SK-N-SH treated with all-trans-retinoic acid at 6 μM for 48 hours (cell line): ENCODE results near the gene CCDC38.

Source experiments
- ATAC-seq: fragments of 200-7000 bp; cut with Tn5 transposase; 3 replicates; pipeline ENCODE4 v1.9.1; 2020; ENCODE audit warnings: mild to moderate bottlenecking, moderate library complexity
- ARNTL ChIP-seq: fragments of 450-650 bp; formaldehyde crosslinking; IDR thresholded peaks from 2 replicates; pipeline ENCODE4 v1.5.0; 2020; ENCODE audit warnings: low read depth, mild to moderate bottlenecking, moderate library complexity, borderline replicate concordance
- ESRRG ChIP-seq: fragments of 250-450 bp; sonication (Bioruptor Pico); IDR thresholded peaks from 2 replicates; pipeline ENCODE4 v1.6.1; 2021; ENCODE audit warnings: mild to moderate bottlenecking
- GLIS3 ChIP-seq: fragments of 250-450 bp; sonication (Bioruptor Pico); IDR thresholded peaks from 2 replicates; pipeline ENCODE4 v1.5.0; 2020; ENCODE audit warnings: mild to moderate bottlenecking, moderate library complexity
- ISL1 ChIP-seq: fragments of 250-450 bp; sonication (Bioruptor Pico); IDR thresholded peaks from 2 replicates; pipeline ENCODE4 v2.1.2; 2022; ENCODE audit warnings: mild to moderate bottlenecking, moderate library complexity
- OSR1 ChIP-seq: fragments of 250-450 bp; sonication (Bioruptor Pico); IDR thresholded peaks from 2 replicates; pipeline ENCODE4 v1.8.0; 2022; ENCODE audit warnings: moderate library complexity, mild to moderate bottlenecking, inconsistent platforms
- PPARA ChIP-seq: fragments of 250-450 bp; sonication (Bioruptor Pico); IDR thresholded peaks from 2 replicates; pipeline ENCODE4 v1.5.0; 2020; ENCODE audit warnings: mild to moderate bottlenecking, borderline replicate concordance
- RARB ChIP-seq: fragments of 250-450 bp; sonication (Bioruptor Pico); IDR thresholded peaks from 2 replicates; pipeline ENCODE4 v1.8.0; 2021; ENCODE audit warnings: mild to moderate bottlenecking, moderate library complexity
- SNAI2 ChIP-seq: fragments of 250-450 bp; sonication (Bioruptor Pico); IDR thresholded peaks from 2 replicates; pipeline ENCODE4 v1.5.0; 2020; ENCODE audit warnings: mild to moderate bottlenecking, moderate library complexity
- TCF4 ChIP-seq: fragments of 250-450 bp; sonication (Bioruptor Pico); IDR thresholded peaks from 2 replicates; pipeline ENCODE4 v1.8.0; 2021; ENCODE audit warnings: mild to moderate bottlenecking, moderate library complexity, borderline replicate concordance
- TOX ChIP-seq: fragments of 250-450 bp; sonication (Bioruptor Pico); IDR thresholded peaks from 2 replicates; pipeline ENCODE4 v1.8.0; 2021; ENCODE audit warnings: mild to moderate bottlenecking, moderate library complexity, borderline replicate concordance
- ZC3H10 ChIP-seq: fragments of 250-450 bp; sonication (Bioruptor Pico); IDR thresholded peaks from 2 replicates; pipeline ENCODE4 v1.5.1; 2021; ENCODE audit warnings: mild to moderate bottlenecking, moderate library complexity
- ZFP3 ChIP-seq: fragments of 250-450 bp; sonication (Bioruptor Pico); IDR thresholded peaks from 2 replicates; pipeline ENCODE4 v1.5.0; 2020; ENCODE audit warnings: mild to moderate bottlenecking, moderate library complexity
- ZFP30 ChIP-seq: fragments of 450-650 bp; formaldehyde crosslinking; IDR thresholded peaks from 2 replicates; pipeline ENCODE4 v1.5.0; 2022; ENCODE audit warnings: mild to moderate bottlenecking, moderate library complexity
- ZNF565 ChIP-seq: fragments of 450-650 bp; formaldehyde crosslinking; conservative IDR thresholded peaks from 2 replicates; pipeline ENCODE4 v1.5.0; 2020; ENCODE audit warnings: low read depth, mild to moderate bottlenecking, moderate library complexity
- ZNF70 ChIP-seq: fragments of 450-650 bp; formaldehyde crosslinking; IDR thresholded peaks from 2 replicates; pipeline ENCODE4 v1.5.0; 2020; ENCODE audit warnings: mild to moderate bottlenecking, moderate library complexity
- ZNF8 ChIP-seq: fragments of 450-650 bp; formaldehyde crosslinking; IDR thresholded peaks from 2 replicates; pipeline ENCODE4 v1.5.0; 2020; ENCODE audit warnings: mild to moderate bottlenecking, moderate library complexity
- TF ChIP-seq, protein P1 (sequence below): fragments of 250-450 bp; sonication (Bioruptor Pico); IDR thresholded peaks from 2 replicates; pipeline ENCODE4 v1.5.1; 2021; ENCODE audit warnings: mild to moderate bottlenecking, moderate library complexity
- TF ChIP-seq, protein P2 (sequence below): fragments of 250-450 bp; sonication (Bioruptor Pico); IDR thresholded peaks from 2 replicates; pipeline ENCODE4 v1.8.0; 2021; ENCODE audit warnings: low read depth, mild to moderate bottlenecking, moderate library complexity, borderline replicate concordance
- TF ChIP-seq, protein P3 (sequence below): fragments of 250-450 bp; sonication (Bioruptor Pico); IDR thresholded peaks from 2 replicates; pipeline ENCODE4 v1.5.0; 2020; ENCODE audit warnings: mild to moderate bottlenecking, moderate library complexity
- TF ChIP-seq, protein P4 (sequence below): fragments of 250-450 bp; sonication (Bioruptor Pico); IDR thresholded peaks from 2 replicates; pipeline ENCODE4 v1.5.1; 2020; ENCODE audit warnings: low read depth, mild to moderate bottlenecking, moderate library complexity
- TF ChIP-seq, protein P5 (sequence below): fragments of 250-450 bp; sonication (Bioruptor Pico); IDR thresholded peaks from 2 replicates; pipeline ENCODE4 v1.8.0; 2020; ENCODE audit warnings: mild to moderate bottlenecking, moderate library complexity, borderline replicate concordance

The CCDC38 gene

DNA sequence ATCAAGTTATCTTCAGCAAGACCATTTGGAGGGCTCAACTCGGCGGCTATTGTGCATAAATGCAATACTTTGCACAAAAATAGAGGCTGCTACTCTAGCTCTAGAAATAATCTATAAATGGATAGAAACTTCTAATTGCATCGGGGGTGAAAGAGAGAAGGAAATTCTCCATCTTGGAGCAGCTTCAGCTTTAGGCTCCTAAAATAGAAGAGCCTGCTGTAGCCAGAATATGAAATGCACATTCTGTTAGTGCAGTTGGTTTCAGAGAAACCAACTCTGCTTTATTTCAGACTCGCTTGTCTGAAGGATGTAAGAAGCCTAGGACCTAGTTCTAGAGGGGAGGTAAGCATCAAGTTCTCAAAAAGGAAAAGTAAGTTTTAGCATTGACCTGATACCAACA is 45.6 kb downstream of the CCDC38 start:
- TF ChIP-seq, protein P1, sequence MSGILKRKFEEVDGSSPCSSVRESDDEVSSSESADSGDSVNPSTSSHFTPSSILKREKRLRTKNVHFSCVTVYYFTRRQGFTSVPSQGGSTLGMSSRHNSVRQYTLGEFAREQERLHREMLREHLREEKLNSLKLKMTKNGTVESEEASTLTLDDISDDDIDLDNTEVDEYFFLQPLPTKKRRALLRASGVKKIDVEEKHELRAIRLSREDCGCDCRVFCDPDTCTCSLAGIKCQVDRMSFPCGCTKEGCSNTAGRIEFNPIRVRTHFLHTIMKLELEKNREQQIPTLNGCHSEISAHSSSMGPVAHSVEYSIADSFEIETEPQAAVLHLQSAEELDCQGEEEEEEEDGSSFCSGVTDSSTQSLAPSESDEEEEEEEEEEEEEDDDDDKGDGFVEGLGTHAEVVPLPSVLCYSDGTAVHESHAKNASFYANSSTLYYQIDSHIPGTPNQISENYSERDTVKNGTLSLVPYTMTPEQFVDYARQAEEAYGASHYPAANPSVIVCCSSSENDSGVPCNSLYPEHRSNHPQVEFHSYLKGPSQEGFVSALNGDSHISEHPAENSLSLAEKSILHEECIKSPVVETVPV (CRISPR knock-in tag), result no peak
- TF ChIP-seq, protein P2, sequence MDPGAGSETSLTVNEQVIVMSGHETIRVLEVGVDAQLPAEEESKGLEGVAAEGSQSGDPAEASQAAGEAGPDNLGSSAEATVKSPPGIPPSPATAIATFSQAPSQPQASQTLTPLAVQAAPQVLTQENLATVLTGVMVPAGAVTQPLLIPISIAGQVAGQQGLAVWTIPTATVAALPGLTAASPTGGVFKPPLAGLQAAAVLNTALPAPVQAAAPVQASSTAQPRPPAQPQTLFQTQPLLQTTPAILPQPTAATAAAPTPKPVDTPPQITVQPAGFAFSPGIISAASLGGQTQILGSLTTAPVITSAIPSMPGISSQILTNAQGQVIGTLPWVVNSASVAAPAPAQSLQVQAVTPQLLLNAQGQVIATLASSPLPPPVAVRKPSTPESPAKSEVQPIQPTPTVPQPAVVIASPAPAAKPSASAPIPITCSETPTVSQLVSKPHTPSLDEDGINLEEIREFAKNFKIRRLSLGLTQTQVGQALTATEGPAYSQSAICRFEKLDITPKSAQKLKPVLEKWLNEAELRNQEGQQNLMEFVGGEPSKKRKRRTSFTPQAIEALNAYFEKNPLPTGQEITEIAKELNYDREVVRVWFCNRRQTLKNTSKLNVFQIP (CRISPR knock-in tag), result no peak
- no peak for TF ChIP-seq PPARA
- no peak for TF ChIP-seq SNAI2 (CRISPR knock-in tag)
- TF ChIP-seq ISL1, result no peak
- no peak for TF ChIP-seq ZNF8 (CRISPR knock-in tag)
- TF ChIP-seq, protein P3, sequence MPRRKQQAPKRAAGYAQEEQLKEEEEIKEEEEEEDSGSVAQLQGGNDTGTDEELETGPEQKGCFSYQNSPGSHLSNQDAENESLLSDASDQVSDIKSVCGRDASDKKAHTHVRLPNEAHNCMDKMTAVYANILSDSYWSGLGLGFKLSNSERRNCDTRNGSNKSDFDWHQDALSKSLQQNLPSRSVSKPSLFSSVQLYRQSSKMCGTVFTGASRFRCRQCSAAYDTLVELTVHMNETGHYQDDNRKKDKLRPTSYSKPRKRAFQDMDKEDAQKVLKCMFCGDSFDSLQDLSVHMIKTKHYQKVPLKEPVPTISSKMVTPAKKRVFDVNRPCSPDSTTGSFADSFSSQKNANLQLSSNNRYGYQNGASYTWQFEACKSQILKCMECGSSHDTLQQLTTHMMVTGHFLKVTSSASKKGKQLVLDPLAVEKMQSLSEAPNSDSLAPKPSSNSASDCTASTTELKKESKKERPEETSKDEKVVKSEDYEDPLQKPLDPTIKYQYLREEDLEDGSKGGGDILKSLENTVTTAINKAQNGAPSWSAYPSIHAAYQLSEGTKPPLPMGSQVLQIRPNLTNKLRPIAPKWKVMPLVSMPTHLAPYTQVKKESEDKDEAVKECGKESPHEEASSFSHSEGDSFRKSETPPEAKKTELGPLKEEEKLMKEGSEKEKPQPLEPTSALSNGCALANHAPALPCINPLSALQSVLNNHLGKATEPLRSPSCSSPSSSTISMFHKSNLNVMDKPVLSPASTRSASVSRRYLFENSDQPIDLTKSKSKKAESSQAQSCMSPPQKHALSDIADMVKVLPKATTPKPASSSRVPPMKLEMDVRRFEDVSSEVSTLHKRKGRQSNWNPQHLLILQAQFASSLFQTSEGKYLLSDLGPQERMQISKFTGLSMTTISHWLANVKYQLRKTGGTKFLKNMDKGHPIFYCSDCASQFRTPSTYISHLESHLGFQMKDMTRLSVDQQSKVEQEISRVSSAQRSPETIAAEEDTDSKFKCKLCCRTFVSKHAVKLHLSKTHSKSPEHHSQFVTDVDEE (CRISPR knock-in tag), result no peak
- TF ChIP-seq RARB (CRISPR knock-in tag), result no peak
- TF ChIP-seq ARNTL (CRISPR knock-in tag), result no peak
- no peak for TF ChIP-seq ZC3H10
- no peak for TF ChIP-seq ZNF565 (CRISPR knock-in tag)
- no peak for TF ChIP-seq TCF4
- TF ChIP-seq ZNF70 (CRISPR knock-in tag), result no peak
- no peak for TF ChIP-seq GLIS3
- ATAC-seq, result no peak

DNA sequence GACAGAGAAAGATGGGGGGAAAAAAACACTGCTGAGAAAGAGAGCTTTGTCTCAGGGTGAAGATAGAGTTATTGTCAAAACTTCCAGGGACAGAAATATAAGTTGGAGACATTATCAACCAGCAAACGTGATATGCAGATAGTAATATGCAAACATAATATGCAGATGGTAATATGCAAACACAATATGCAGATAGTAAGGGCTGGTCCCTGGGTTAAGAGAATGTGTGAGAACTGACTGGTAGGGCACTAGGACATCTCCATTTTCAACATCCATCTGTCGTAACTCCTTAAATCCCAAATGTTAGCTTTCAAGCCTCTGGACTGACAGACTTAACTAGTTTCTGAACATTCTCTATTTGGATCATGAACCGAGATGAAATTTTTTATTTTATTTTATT is 51.5 kb downstream of the CCDC38 start:
- no peak for ATAC-seq

More for the DNA sequence above, 51.5 kb downstream of the CCDC38 start:
- TF ChIP-seq ZFP3 (CRISPR knock-in tag) (no peak), OSR1 (no peak), PPARA (no peak), ZNF70 (CRISPR knock-in tag) (no peak), ESRRG (CRISPR knock-in tag) (no peak), ZNF8 (CRISPR knock-in tag) (no peak), ZNF565 (CRISPR knock-in tag) (no peak), GLIS3 (no peak), ZFP30 (CRISPR knock-in tag) (no peak), TCF4 (no peak), TOX (no peak), ZC3H10 (no peak)
- TF ChIP-seq, protein P4, sequence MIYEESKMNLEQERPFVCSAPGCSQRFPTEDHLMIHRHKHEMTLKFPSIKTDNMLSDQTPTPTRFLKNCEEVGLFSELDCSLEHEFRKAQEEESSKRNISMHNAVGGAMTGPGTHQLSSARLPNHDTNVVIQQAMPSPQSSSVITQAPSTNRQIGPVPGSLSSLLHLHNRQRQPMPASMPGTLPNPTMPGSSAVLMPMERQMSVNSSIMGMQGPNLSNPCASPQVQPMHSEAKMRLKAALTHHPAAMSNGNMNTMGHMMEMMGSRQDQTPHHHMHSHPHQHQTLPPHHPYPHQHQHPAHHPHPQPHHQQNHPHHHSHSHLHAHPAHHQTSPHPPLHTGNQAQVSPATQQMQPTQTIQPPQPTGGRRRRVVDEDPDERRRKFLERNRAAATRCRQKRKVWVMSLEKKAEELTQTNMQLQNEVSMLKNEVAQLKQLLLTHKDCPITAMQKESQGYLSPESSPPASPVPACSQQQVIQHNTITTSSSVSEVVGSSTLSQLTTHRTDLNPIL (CRISPR knock-in tag), result no peak
- TF ChIP-seq, protein P1 (CRISPR knock-in tag), result no peak
- TF ChIP-seq, protein P5, sequence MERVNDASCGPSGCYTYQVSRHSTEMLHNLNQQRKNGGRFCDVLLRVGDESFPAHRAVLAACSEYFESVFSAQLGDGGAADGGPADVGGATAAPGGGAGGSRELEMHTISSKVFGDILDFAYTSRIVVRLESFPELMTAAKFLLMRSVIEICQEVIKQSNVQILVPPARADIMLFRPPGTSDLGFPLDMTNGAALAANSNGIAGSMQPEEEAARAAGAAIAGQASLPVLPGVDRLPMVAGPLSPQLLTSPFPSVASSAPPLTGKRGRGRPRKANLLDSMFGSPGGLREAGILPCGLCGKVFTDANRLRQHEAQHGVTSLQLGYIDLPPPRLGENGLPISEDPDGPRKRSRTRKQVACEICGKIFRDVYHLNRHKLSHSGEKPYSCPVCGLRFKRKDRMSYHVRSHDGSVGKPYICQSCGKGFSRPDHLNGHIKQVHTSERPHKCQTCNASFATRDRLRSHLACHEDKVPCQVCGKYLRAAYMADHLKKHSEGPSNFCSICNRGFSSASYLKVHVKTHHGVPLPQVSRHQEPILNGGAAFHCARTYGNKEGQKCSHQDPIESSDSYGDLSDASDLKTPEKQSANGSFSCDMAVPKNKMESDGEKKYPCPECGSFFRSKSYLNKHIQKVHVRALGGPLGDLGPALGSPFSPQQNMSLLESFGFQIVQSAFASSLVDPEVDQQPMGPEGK (CRISPR knock-in tag), result no peak
- TF ChIP-seq, protein P2 (CRISPR knock-in tag), result no peak
- TF ChIP-seq, protein P3 (CRISPR knock-in tag), result no peak
- TF ChIP-seq, all 23 proteins: peak for 0
